Natural killer cell (primary cell): ENCODE measurements around the gene ZFP1. TPM values are rescaled to one million over a fixed set of nuclear protein-coding genes. Genes with fewer than 3 reads are reported as not detected.
A peak's percentile ranks its signal among the peaks of the same experiment; 100 is the strongest.

ENCODE experiments used
- ATAC-seq, 3 donors: fragments of 150-1000 bp in 2 of 3; fragments of 200-7000 bp in 1 of 3; cut with Tn5 transposase; 1 replicate in 1 of 3; 2 replicates in 2 of 3; pipeline ENCODE4 v1.10.0; 2021; ENCODE audit warnings: mild to moderate bottlenecking in 2 of 3, moderate library complexity in 2 of 3
- DNase-seq, 2 donors: peaks; one replicate each; pipeline versions ENCODE4 v3.0.0 to v3.0.0-alpha.2; 2013 to 2021; ENCODE audit warnings: mixed read lengths in 1 of 2
- H3K27ac ChIP-seq: one replicate; pipeline ENCODE4 v1.5.1; 2013; ENCODE audit warnings: mild to moderate bottlenecking, low read length
- H3K27me3 ChIP-seq: one replicate; pipeline ENCODE4 v1.6.1; 2013; ENCODE audit warnings: low read length; ENCODE audit not compliant: control insufficient read depth, insufficient read depth
- H3K36me3 ChIP-seq: one replicate; pipeline ENCODE4 v1.6.1; 2013; ENCODE audit warnings: low read length; ENCODE audit not compliant: control insufficient read depth, insufficient read depth
- H3K4me1 ChIP-seq: one replicate; pipeline ENCODE4 v1.6.1; 2013; ENCODE audit warnings: low read length; ENCODE audit not compliant: control insufficient read depth, insufficient read depth
- H3K4me3 ChIP-seq: one replicate; pipeline ENCODE4 v1.5.1; 2013; ENCODE audit warnings: low read length
- H3K9me3 ChIP-seq: one replicate; pipeline ENCODE4 v1.6.1; 2013; ENCODE audit warnings: low read length; ENCODE audit not compliant: control insufficient read depth, insufficient read depth
- H3K27ac Mint-ChIP-seq, 2 donors: one replicate each; pipeline ENCODE4 v1.8.0; 2022; ENCODE audit warnings: mild to moderate bottlenecking in 2 of 2, mixed read lengths in 2 of 2, moderate library complexity in 1 of 2
- H3K27me3 Mint-ChIP-seq, 2 donors: one replicate each; pipeline ENCODE4 v1.8.0; 2022; ENCODE audit warnings: low read depth in 2 of 2, mixed read lengths in 2 of 2
- H3K36me3 Mint-ChIP-seq: one replicate; pipeline ENCODE4 v1.8.0; 2022; ENCODE audit warnings: mixed read lengths
- H3K4me1 Mint-ChIP-seq, 2 donors: one replicate each; pipeline ENCODE4 v1.8.0; 2022; ENCODE audit warnings: mixed read lengths in 2 of 2
- H3K4me3 Mint-ChIP-seq: one replicate; pipeline ENCODE4 v1.8.0; 2022; ENCODE audit warnings: mild to moderate bottlenecking, moderate library complexity, mixed read lengths
- H3K9me3 Mint-ChIP-seq, 2 donors: one replicate each; pipeline ENCODE4 v1.8.0; 2022; ENCODE audit warnings: mixed read lengths in 2 of 2
- WGBS: methylation state at CpG from one replicate; pipeline ENCODE4 v1.1.7; 2013; ENCODE audit warnings: missing lambda C conversion rate; ENCODE audit not compliant: insufficient coverage; 5-methylcytosine and 5-hydroxymethylcytosine counted together
- intact Hi-C: fragments of 100-400 bp; cut with micrococcal nuclease; formaldehyde crosslinking; loops from one replicate; pipeline ENCODE4 v1.14.2; 2022
- total RNA-seq, 4 donors: library from RNA; stranded (reverse); fragments of 120-200 nt in 1 of 4; gene quantifications; one replicate each; pipeline versions ENCODE4 v1.2.3 to v1.2.4, GENCODE V29; 2013 to 2022
- TF ChIP-seq, protein P1 (sequence below): fragments of 200-600 bp; IDR thresholded peaks from one replicate; pipeline ENCODE4 v1.8.0; 2022; ENCODE audit warnings: antibody characterized with exemption

The ZFP1 gene
- total RNA-seq, 3 donors from 2014 or later (not counting 1 experiment from before 2014, with no cell fraction given): 9.0 to 16.2 (median 14.9) TPM

DNA sequence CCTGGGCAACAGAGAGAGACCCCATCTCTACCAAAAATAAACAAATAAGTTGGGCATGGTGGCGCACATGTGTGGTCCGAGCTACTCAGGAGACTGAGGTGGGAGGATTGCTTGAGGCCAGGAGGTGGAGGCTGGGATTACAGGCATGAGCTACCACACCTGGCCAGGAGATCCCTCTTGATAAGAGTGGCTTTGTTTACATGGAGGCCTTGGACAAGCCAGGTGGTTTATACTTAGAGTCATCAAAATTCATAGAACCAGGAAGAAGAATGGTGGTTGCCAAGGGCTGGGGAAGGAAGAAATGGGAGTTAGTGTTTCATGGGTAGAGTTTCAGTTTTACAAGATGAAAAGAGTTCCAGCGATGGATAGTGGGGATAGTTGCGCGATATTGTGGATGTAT, 8.8 kb upstream of the ZFP1 start:
- H3K27ac Mint-ChIP-seq: no peak overlapping the region
- H3K4me3 Mint-ChIP-seq: no peak overlapping the region
- no peaks in the 10 kb centered on the region for H3K9me3 ChIP-seq
- no peaks in the 10 kb centered on the region for H3K36me3 ChIP-seq
- TF ChIP-seq, protein P1, sequence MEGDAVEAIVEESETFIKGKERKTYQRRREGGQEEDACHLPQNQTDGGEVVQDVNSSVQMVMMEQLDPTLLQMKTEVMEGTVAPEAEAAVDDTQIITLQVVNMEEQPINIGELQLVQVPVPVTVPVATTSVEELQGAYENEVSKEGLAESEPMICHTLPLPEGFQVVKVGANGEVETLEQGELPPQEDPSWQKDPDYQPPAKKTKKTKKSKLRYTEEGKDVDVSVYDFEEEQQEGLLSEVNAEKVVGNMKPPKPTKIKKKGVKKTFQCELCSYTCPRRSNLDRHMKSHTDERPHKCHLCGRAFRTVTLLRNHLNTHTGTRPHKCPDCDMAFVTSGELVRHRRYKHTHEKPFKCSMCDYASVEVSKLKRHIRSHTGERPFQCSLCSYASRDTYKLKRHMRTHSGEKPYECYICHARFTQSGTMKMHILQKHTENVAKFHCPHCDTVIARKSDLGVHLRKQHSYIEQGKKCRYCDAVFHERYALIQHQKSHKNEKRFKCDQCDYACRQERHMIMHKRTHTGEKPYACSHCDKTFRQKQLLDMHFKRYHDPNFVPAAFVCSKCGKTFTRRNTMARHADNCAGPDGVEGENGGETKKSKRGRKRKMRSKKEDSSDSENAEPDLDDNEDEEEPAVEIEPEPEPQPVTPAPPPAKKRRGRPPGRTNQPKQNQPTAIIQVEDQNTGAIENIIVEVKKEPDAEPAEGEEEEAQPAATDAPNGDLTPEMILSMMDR: no peak
- no peaks in the 10 kb centered on the region for H3K36me3 Mint-ChIP-seq
- intact Hi-C loops: no loop called here
- DNase-seq: no peak
- H3K9me3 Mint-ChIP-seq: no peaks in the 10 kb centered on the region
- no peak overlapping the region for H3K27ac ChIP-seq
- peaks cover 0 to 2% of the 10 kb centered on the region in 2 donors for H3K27me3 Mint-ChIP-seq
- no peak for ATAC-seq
- 100% methylated on average over 3 of the region's 5 CpGs for WGBS
- H3K4me1 ChIP-seq: peaks cover 9% of the 10 kb centered on the region
- H3K27me3 ChIP-seq: no peaks in the 10 kb centered on the region
- H3K4me1 Mint-ChIP-seq: peaks cover 10% of the 10 kb centered on the region in 2 donors
- H3K4me3 ChIP-seq: no peak overlapping the region

DNA sequence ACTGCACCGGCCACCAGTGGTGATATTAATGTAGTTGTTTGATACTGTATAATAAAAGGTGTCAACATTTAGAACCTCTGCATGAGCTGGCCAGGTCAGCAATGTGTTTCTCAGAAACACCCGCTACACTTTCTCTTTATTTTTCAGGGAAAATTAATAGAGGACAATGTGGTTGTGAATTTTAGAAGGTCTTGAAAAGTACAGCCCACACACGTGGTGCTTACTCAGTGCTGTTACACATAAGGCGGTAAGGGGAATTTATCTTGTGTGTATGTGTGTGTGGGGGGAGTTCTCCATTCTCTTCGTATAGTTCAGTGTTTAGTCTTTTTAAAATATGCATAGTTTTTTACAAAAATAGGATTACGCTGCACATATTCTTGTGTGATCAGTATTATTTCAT, 4.4 kb upstream of the ZFP1 start:
- Histone ChIP-seq H3K4me1 (peaks cover under 1% of the 10 kb centered on the region), H3K27ac (no peak overlapping the region), H3K36me3 (no peaks in the 10 kb centered on the region), H3K27me3 (no peaks in the 10 kb centered on the region), H3K9me3 (no peaks in the 10 kb centered on the region), H3K4me3 (no peak overlapping the region)
- no peaks in the 10 kb centered on the region for H3K9me3 Mint-ChIP-seq
- no peaks in the 10 kb centered on the region for H3K27me3 Mint-ChIP-seq
- ATAC-seq: no peak
- intact Hi-C loops: no loop called here
- peaks cover under 1 to 1% of the 10 kb centered on the region in 2 donors for H3K4me1 Mint-ChIP-seq
- H3K27ac Mint-ChIP-seq: no peak overlapping the region
- H3K4me3 Mint-ChIP-seq: no peak overlapping the region
- TF ChIP-seq, protein P1: no peak
- no peak for DNase-seq
- no peaks in the 10 kb centered on the region for H3K36me3 Mint-ChIP-seq
- WGBS: 76% methylated on average over 4 of the region's 6 CpGs

DNA sequence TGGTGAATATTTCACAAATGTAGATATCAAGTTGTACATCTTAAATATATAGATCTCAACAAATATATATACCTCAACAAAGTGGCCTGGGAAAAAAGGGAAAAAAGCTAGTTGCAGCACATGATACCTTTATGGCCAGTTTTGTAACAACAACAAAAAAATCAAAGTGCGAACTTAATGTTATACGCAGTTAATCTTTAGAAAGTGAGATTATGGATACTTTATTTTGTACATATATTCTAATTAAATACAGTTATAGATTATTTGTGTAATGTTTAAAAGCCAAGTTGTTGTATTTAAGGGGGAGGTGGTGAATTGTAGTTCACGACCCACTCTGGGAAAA, 385 bp upstream of the ZFP1 start:
- Mint-ChIP-seq H3K9me3 (peaks cover 5 to 8% of the 10 kb centered on the region in 2 donors), H3K27ac (peak overlapping the region; percentile 35 to 88), H3K4me1 (peaks cover 10 to 26% of the 10 kb centered on the region in 2 donors), H3K4me3 (peak overlapping the region; percentile 92), H3K36me3 (peaks cover 20% of the 10 kb centered on the region), H3K27me3 (no peaks in the 10 kb centered on the region)
- H3K27ac ChIP-seq: peak overlapping the region; percentile 93
- DNase-seq (no peak), ATAC-seq (no peak)
- H3K36me3 ChIP-seq: no peaks in the 10 kb centered on the region
- intact Hi-C loops: loop anchor here (1.0 kb wide), 1 partner anchor 163 kb away; the partner anchor contains the start of gene WDR59
- 0% methylated on average over 1 of the region's 3 CpGs for WGBS
- H3K9me3 ChIP-seq: no peaks in the 10 kb centered on the region
- H3K4me1 ChIP-seq: no peaks in the 10 kb centered on the region
- no peaks in the 10 kb centered on the region for H3K27me3 ChIP-seq
- no peak overlapping the region for H3K4me3 ChIP-seq
- TF ChIP-seq, protein P1: no peak

DNA sequence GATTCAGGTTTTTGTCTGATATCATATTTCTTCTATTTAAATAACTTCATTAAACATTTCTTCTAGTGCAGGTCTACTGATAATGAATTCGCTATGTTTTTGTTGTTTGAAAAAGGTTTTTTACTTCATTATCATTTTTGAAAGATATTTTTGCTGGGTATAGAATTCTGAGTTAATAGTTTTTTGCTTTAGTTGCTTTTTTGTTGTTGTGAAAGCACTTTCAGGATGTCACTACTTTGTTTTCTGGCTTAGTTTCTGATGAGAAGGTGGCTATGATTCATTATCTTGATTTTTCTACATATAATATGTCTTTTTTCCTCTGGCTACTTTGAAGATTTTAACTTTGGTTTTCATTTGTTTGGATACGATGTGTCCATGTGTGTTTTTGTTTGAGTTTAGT, 3.5 kb downstream of the ZFP1 start:
- no CpG with 5 or more reads among the region's 2 CpGs for WGBS
- Histone ChIP-seq H3K4me3 (no peak overlapping the region), H3K9me3 (no peaks in the 10 kb centered on the region), H3K36me3 (peaks cover 3% of the 10 kb centered on the region), H3K4me1 (no peaks in the 10 kb centered on the region), H3K27me3 (no peaks in the 10 kb centered on the region), H3K27ac (no peak overlapping the region)
- peaks cover 21% of the 10 kb centered on the region for H3K36me3 Mint-ChIP-seq
- H3K9me3 Mint-ChIP-seq: peaks cover 5 to 8% of the 10 kb centered on the region in 2 donors
- no peaks in the 10 kb centered on the region for H3K27me3 Mint-ChIP-seq
- intact Hi-C loops: no loop called here
- TF ChIP-seq, protein P1: no peak
- H3K27ac Mint-ChIP-seq: no peak overlapping the region
- DNase-seq (no peak), ATAC-seq (no peak)
- H3K4me3 Mint-ChIP-seq: peak overlapping the region; percentile 63
- peaks cover 10 to 27% of the 10 kb centered on the region in 2 donors for H3K4me1 Mint-ChIP-seq
